Measurements from ENCODE around the gene NAALADL1. TPM values are rescaled to one million over a fixed set of nuclear protein-coding genes. Genes with fewer than 3 reads are reported as not detected.

Gene NAALADL1
- total and polyA plus RNA-seq, 9 of the 15 experiments (the other 6 are each of a cell fraction or from before 2014, with no cell fraction given) = 0.06 to 0.72 (median 0.22) TPM; not detected in 4

GRCh38 chr11:65059959-65060824, 1.8 kb upstream of the NAALADL1 start (continued):
- TF ChIP-seq ZMIZ1 (IDR thresholded peaks at IDR 0.05; ENCODE audit: low read depth in 2 of 2, low read length in 2 of 2) (no peak), ZBTB8A (IDR thresholded peaks at IDR 0.05; ENCODE audit: partially characterized antibody) (no peak), ZNF644 (tag; IDR thresholded peaks at IDR 0.05; ENCODE audit: low read depth) (0 out of 2 replicates have a peak, but pooled peaks have one; percentile 35), USF1 (CRISPR knock-in tag; IDR thresholded peaks at IDR 0.05) (peak; percentile 59; the same call in 1 of the 2 replicates), XRCC4 (IDR thresholded peaks at IDR 0.05; ENCODE audit: extremely low read depth, insufficient read depth, insufficient read length) (no peak), ZBTB26 (CRISPR knock-in tag; IDR thresholded peaks at IDR 0.05) (no peak), MEIS2 (IDR thresholded peaks at IDR 0.05; ENCODE audit: partially characterized antibody) (peak; percentile 10), MEF2D (tag; conservative IDR thresholded peaks at IDR 0.05; ENCODE audit: low read depth) (0 out of 2 replicates have a peak, but pooled peaks have one; percentile 39), CBFA2T2 (conservative IDR thresholded peaks at IDR 0.05) (0 out of 2 replicates have a peak, but pooled peaks have one; percentile 9), ZNF592 (IDR thresholded peaks at IDR 0.05) (no peak), IRF9 (tag; IDR thresholded peaks at IDR 0.05) (no peak), SETDB1 (IDR thresholded peaks at IDR 0.05; ENCODE audit: low read length) (no peak), TOE1 (IDR thresholded peaks at IDR 0.05; ENCODE audit: borderline replicate concordance) (peak; percentile 87), TOE1 (CRISPR knock-in tag; IDR thresholded peaks at IDR 0.05; ENCODE audit: borderline replicate concordance, low read depth) (no peak), HLTF (IDR thresholded peaks at IDR 0.05) (no peak)

All from K562 (cell line).